HG03460 (cell line): ENCODE data around the gene PTPRM.
"Not testable (repeated sequence)": the region's sequence is repeated elsewhere in the genome, so short reads cannot be mapped to it uniquely, and the experiment has no call there.

ENCODE experiments used
- ATAC-seq: cut with Tn5 transposase; IDR thresholded peaks from one replicate; pipeline ENCODE4 v1.9.1; 2021; ENCODE audit not compliant: unreplicated experiment

The PTPRM gene

GRCh38 chr18:7721532-7721931 is 154.4 kb downstream of the PTPRM start:
- no peak for ATAC-seq

- no peak for ATAC-seq
These were observed 155.8 kb downstream of the PTPRM start for GRCh38 chr18:7722955-7723354.

DNA sequence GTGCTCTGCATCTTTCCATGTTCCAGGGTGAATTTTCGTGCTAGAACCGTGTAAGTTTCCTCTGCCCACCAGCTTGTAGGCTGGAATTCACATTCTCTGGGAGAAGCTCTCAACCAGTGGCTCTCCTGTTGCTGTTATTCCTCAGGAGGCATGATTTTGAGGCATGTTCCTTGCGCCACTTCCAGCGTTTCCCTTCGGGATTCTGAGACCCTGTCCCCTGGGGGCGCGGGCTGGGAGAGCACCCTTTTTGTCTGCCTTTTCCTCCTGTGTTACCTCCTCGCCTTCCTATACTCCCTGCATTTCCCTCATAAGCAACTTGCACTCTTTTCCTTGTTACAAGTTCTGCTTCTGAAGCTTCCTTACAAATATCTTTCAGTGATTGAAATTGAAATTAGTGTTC is 156.4 kb downstream of the PTPRM start:
- ATAC-seq: no peak

- ATAC-seq: no peak
These were observed 158.4 kb downstream of the PTPRM start for GRCh38 chr18:7725473-7725872.

GRCh38 chr18:7725897-7726296 is 158.8 kb downstream of the PTPRM start:
- ATAC-seq: no peak

DNA sequence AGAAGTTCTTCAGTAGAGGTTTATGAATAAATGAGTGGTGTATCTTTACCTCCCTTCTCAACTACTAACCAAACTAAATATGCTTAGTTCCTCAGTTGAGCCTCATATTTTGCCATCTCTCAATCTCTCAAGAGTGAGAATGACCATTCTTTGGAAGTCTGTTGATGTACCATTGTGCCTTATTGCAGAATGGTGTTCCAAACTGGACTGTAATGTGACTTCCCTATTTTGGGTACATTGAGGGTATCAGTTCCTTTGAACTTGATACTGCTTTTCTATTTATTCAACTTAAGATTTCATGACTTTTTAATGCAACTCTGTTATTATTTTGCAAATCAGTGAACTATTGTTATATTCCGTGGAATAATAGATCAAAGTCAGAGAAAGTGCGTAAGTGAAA is 159.4 kb downstream of the PTPRM start:
- no peak for ATAC-seq

- no peak for ATAC-seq
These were observed 160.4 kb downstream of the PTPRM start for GRCh38 chr18:7727361-7728076.

- no peak for ATAC-seq
These were observed 161.2 kb downstream of the PTPRM start for GRCh38 chr18:7728297-7728696.

GRCh38 chr18:7729868-7730267 is 162.8 kb downstream of the PTPRM start:
- ATAC-seq: no peak

- no peak for ATAC-seq
These were observed 163.6 kb downstream of the PTPRM start for GRCh38 chr18:7730682-7731081.

GRCh38 chr18:7733642-7734041 is 166.5 kb downstream of the PTPRM start:
- ATAC-seq: no peak

- no peak for ATAC-seq
These were observed 168.1 kb downstream of the PTPRM start for GRCh38 chr18:7735196-7735595.

DNA sequence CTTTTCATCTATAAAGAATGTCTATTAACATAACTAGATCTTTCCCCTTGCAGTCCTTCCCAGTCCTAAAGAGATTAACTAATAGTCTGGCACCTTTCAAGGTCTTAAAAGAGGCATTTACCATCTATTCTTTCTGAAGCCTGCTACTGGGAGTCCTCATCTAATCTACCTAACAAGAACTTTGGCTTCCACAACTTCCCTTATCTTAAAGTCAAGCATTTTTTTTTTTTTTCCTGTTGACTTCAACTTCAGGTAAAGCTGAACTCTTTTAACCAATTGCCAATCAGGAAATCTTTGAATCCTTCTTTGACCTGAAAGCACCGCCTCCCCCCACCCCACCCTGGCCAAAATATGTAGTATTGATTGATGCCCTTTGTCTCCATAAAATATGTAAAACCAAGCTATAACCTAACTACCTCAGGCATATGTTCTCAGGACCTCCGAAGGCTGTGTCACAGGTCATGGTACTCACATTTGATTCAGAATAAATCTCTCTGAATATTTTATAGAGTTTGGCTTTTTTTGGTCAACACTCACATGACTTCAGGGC is 168.6 kb downstream of the PTPRM start:
- no peak for ATAC-seq

- not testable (repeated sequence) for ATAC-seq
These were observed 169.4 kb downstream of the PTPRM start for GRCh38 chr18:7736526-7736925.

- no peak for ATAC-seq
These were observed 170.4 kb downstream of the PTPRM start for GRCh38 chr18:7737550-7737949.

DNA sequence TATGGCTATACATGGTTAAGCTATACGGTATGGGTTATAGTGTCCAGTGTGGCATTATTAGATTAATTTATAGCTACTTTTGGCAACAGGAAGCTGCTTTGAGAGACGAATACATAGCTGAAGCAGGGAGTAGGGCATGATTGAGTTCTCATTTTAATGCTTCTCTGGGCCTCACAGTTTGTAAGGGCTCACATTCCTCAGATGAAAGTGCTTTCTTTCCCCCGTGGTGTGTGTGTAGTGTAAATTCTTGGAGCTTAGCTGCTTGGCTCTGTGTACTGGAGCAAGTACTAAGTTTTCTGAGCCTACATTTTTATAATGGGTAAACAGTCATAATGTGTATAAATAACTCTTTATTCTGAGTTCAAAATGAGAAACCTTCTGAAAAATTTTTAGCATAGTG is 173.7 kb downstream of the PTPRM start:
- no peak for ATAC-seq

- no peak for ATAC-seq
These were observed 174.5 kb downstream of the PTPRM start for GRCh38 chr18:7741640-7742039.

DNA sequence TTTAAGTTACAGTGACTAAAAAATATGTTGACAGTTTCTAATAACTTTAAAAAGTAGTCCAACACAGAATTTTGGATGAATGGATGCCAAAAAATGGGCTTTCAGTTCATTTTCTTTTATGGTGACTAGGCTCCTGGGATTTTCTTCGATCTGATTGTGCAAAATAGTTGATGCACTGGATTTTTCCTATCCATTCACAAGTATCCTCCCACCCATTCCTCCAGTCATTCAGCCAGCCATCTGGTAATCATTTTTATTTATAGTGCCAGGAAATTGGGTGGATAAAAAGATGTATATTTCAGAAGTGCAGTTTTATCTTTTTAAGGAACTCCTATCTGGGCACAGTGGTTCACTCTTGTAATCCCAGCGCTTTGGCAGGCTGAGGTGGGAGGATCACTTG is 175.1 kb downstream of the PTPRM start:
- no peak for ATAC-seq

DNA sequence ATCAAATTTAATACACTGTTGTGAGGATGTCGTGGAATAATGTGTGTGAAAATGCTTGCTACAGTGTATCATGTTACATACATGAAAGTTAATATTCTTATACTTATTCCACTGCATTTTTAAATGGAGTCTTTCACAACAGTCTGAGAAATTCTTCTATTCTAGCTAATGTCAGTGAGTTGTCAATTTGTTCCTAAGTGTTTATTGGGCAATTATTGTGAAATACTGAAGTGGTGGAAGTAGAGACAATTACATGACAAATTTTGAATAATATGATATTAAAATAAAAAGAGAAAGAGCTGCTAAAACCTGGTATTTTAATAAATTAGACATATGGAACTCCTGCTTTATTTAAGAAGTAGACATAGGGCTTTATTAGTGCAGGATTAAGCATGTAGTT is 176.1 kb downstream of the PTPRM start:
- ATAC-seq: no peak

- no peak for ATAC-seq
These were observed 179.0 kb downstream of the PTPRM start for GRCh38 chr18:7746106-7746505.

DNA sequence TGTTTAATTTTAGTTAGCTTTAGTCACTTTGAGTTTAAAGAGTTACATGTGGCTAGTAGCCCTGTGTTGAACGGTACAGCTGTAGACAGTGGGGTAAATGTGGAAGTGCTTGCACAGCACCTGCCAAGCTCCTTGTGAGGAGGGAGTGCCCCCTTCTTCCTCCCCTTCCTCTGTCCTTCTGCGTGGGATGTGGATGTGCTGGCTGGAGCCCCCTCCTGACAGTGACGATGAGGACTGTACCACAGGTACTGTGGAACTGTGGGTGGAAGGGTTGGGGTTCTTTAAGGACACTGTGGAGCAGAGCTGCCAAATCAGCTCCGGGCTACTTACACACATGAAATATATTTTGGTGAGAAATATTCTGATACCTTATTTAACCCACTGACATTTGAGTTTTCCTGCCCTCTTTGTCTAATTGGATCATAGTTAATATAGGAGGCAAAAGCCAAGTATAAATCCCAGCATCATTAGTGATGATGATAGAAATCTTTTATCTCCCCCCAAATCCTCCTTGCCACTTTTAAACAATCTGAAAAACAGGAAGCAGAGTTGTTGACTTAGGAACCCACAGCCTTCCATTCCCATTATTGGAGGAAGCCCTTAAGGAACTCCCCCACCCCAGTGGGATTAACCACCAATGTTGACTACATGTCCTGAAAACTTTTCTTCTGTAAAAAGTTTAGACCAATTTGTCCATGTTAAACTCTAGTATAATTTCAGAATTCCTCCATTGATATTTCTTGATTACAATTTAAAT is 181.3 kb downstream of the PTPRM start:
- ATAC-seq: no peak

DNA sequence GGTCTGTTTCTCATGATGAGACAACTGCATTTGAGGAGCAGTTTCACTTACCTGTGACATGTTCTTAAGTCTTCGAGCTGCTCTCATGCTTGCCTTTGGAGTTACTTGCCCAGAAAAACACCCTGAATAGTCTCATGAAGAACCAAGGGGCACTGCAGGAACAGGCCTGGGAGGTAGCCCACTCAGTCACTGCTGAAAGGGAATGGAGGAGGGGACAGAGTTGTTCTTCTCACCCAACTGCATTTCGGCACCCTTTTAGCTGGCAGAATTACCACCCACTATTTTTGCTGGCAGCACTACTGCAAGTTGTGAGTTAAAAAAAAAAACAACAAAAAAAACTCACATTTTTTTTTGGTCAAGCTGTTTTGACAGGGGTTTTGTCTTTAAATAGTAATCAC is 181.9 kb downstream of the PTPRM start:
- ATAC-seq: no peak
